Neural progenitor cell (in vitro differentiated cells): Measurements from ENCODE around the gene RALB. TPM values are rescaled to one million over a fixed set of nuclear protein-coding genes. Genes with fewer than 3 reads are reported as not detected.
"Not testable (repeated sequence)": the region's sequence is repeated elsewhere in the genome, so short reads cannot be mapped to it uniquely, and the experiment has no call there.

Experiments
- DNase-seq: peaks from one replicate; pipeline ENCODE4 v3.0.0-alpha.2; 2016; ENCODE audit warnings: low spot score
- H2AFZ ChIP-seq: fragments of 200-600 bp; sonication (generic); replicated peaks from 2 replicates; pipeline ENCODE4 v1.6.1; 2016; ENCODE audit warnings: antibody characterized with exemption
- H3F3A ChIP-seq: fragments of 200-600 bp; sonication (generic); 2 replicates; pipeline ENCODE4 v1.6.1; 2016; ENCODE audit warnings: antibody characterized with exemption, low read depth
- H3K27ac ChIP-seq: fragments of 200-600 bp; sonication (generic); 2 replicates; pipeline ENCODE4 v1.5.1; 2016; ENCODE audit warnings: mild to moderate bottlenecking
- H3K27me3 ChIP-seq: fragments of 200-600 bp; sonication (generic); 2 replicates; pipeline ENCODE4 v1.6.1; 2016; ENCODE audit warnings: mild to moderate bottlenecking, moderate library complexity
- H3K36me3 ChIP-seq: fragments of 200-600 bp; sonication (generic); 2 replicates; pipeline ENCODE4 v1.5.1; 2016
- H3K4me1 ChIP-seq: fragments of 200-600 bp; sonication (generic); 2 replicates; pipeline ENCODE4 v1.6.1; 2016; ENCODE audit warnings: mixed run types
- H3K4me2 ChIP-seq: fragments of 200-600 bp; sonication (generic); 2 replicates; pipeline ENCODE4 v1.6.1; 2016
- H3K4me3 ChIP-seq: fragments of 200-600 bp; sonication (generic); 2 replicates; pipeline ENCODE4 v1.5.1; 2016
- H3K79me2 ChIP-seq: fragments of 200-600 bp; sonication (generic); 2 replicates; pipeline ENCODE4 v1.6.1; 2016; ENCODE audit warnings: low read depth
- H3K9ac ChIP-seq: fragments of 200-600 bp; sonication (generic); 2 replicates; pipeline ENCODE4 v1.6.1; 2016
- H3K9me3 ChIP-seq: fragments of 200-600 bp; sonication (generic); 2 replicates; pipeline ENCODE4 v1.5.1; 2016; ENCODE audit warnings: low read depth
- H4K20me1 ChIP-seq: fragments of 200-600 bp; sonication (generic); 2 replicates; pipeline ENCODE4 v1.6.1; 2016; ENCODE audit warnings: low read depth
- H3K27ac Mint-ChIP-seq: 3 replicates; pipeline ENCODE4 v1.8.0; 2021; ENCODE audit warnings: mixed read lengths
- H3K27me3 Mint-ChIP-seq: 2 replicates; pipeline ENCODE4 v1.8.0; 2022; ENCODE audit warnings: low read depth, mild to moderate bottlenecking, inconsistent platforms, moderate library complexity, mixed read lengths; ENCODE audit not compliant: insufficient read depth
- H3K36me3 Mint-ChIP-seq: 3 replicates; pipeline ENCODE4 v1.8.0; 2021; ENCODE audit warnings: mixed read lengths
- H3K4me1 Mint-ChIP-seq: 3 replicates; pipeline ENCODE4 v1.8.0; 2021; ENCODE audit warnings: mixed read lengths
- H3K4me3 Mint-ChIP-seq: 3 replicates; pipeline ENCODE4 v1.8.0; 2021; ENCODE audit warnings: mild to moderate bottlenecking, moderate library complexity, mixed read lengths
- H3K9me3 Mint-ChIP-seq: 3 replicates; pipeline ENCODE4 v1.8.0; 2020; ENCODE audit warnings: mixed read lengths
- EZH2 ChIP-seq: fragments of 200-600 bp; sonication (generic); IDR thresholded peaks from 2 replicates; pipeline ENCODE4 v1.6.1; 2017; ENCODE audit warnings: antibody characterized with exemption, mild to moderate bottlenecking, moderate library complexity
- EZH2phosphoT487 ChIP-seq: fragments of 200-600 bp; sonication (generic); IDR thresholded peaks from 2 replicates; pipeline ENCODE4 v1.6.1; 2017; ENCODE audit warnings: antibody characterized with exemption
- total RNA-seq: library from RNA; depleted of rRNA; stranded (reverse); fragments of >200 nt; gene quantifications from 2 replicates; pipeline ENCODE4 v1.2.3, GENCODE V29; 2015; ENCODE audit warnings: low replicate concordance
- TF ChIP-seq, protein P1 (sequence below): fragments of 200-600 bp; sonication (generic); IDR thresholded peaks from 2 replicates; pipeline ENCODE4 v1.5.1; 2017; ENCODE audit warnings: antibody characterized with exemption, mild to moderate bottlenecking

The RALB gene
- total RNA-seq, 1 donor from 2014 or later, result 79.8 TPM

DNA sequence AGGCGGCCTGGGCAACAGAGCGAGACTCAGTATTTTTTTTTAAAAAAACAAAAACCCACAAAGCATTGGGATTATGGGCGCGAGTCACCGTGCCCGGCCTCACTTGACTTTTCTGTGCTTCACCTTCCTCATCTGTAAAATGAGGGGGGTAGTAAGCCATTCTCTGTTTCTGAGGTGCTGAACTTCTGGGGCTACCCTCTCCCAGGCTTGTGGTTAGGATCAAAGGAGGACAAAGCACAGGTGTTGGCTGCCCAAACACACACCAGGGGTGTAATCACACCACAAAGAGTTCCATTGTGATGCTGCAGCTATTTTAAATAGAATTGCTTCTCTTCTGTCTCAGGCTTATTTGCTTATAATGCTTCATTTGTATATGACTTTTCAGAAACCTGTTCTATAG lies 57.5 kb downstream of the RALB start:
- Histone ChIP-seq H3K9ac (no peak overlapping the region), H2AFZ (no peak overlapping the region), H3K27ac (no peak overlapping the region), H3K79me2 (no peaks in the 10 kb centered on the region), H3K36me3 (no peaks in the 10 kb centered on the region), H3K4me3 (no peak overlapping the region), H3K4me1 (peaks cover 4% of the 10 kb centered on the region), H3F3A (peaks cover 3% of the 10 kb centered on the region), H3K27me3 (peaks cover 35% of the 10 kb centered on the region), H3K4me2 (no peak overlapping the region), H4K20me1 (no peaks in the 10 kb centered on the region), H3K9me3 (no peaks in the 10 kb centered on the region)
- peaks cover 12% of the 10 kb centered on the region for H3K27me3 Mint-ChIP-seq
- H3K4me3 Mint-ChIP-seq, result no peak overlapping the region
- no peaks in the 10 kb centered on the region for H3K9me3 Mint-ChIP-seq
- TF ChIP-seq EZH2phosphoT487 (no peak), EZH2 (no peak)
- TF ChIP-seq, protein P1, sequence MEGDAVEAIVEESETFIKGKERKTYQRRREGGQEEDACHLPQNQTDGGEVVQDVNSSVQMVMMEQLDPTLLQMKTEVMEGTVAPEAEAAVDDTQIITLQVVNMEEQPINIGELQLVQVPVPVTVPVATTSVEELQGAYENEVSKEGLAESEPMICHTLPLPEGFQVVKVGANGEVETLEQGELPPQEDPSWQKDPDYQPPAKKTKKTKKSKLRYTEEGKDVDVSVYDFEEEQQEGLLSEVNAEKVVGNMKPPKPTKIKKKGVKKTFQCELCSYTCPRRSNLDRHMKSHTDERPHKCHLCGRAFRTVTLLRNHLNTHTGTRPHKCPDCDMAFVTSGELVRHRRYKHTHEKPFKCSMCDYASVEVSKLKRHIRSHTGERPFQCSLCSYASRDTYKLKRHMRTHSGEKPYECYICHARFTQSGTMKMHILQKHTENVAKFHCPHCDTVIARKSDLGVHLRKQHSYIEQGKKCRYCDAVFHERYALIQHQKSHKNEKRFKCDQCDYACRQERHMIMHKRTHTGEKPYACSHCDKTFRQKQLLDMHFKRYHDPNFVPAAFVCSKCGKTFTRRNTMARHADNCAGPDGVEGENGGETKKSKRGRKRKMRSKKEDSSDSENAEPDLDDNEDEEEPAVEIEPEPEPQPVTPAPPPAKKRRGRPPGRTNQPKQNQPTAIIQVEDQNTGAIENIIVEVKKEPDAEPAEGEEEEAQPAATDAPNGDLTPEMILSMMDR, result no peak
- DNase-seq, result no peak
- no peak overlapping the region for H3K27ac Mint-ChIP-seq
- peaks cover 23% of the 10 kb centered on the region for H3K4me1 Mint-ChIP-seq
- peaks cover 3% of the 10 kb centered on the region for H3K36me3 Mint-ChIP-seq

DNA sequence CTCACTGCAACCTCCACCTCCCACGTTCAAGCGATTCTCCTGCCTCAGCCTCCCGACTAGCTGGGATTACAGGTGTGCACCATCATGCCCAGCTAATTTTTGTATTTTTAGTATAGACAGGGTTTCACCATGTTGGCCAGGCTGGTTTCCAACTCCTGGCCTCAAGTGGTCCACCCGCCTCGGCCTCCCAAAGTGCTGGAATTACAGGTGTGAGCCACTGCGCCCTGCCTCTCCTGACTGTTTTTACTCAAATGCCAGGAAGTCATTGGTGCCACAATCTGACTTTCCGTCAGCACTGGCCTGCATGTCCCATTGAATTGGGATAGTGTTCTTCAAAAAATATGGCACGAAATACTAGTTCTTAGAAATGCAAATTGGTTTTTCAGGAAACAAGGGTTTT lies 58.2 kb downstream of the RALB start:
- H2AFZ ChIP-seq, H3K9me3 ChIP-seq, H3K79me2 ChIP-seq, H3K27ac Mint-ChIP-seq, H3K9me3 Mint-ChIP-seq, H3K4me3 Mint-ChIP-seq, H3K4me3 ChIP-seq, H3F3A ChIP-seq, H3K4me2 ChIP-seq, H3K36me3 Mint-ChIP-seq, H3K27ac ChIP-seq, H4K20me1 ChIP-seq, H3K36me3 ChIP-seq, H3K9ac ChIP-seq, DNase-seq, H3K4me1 ChIP-seq: not testable (repeated sequence)
- peaks cover 12% of the 10 kb centered on the region for H3K27me3 Mint-ChIP-seq
- peaks cover 41% of the 10 kb centered on the region for H3K27me3 ChIP-seq
- H3K4me1 Mint-ChIP-seq, result peaks cover 26% of the 10 kb centered on the region

DNA sequence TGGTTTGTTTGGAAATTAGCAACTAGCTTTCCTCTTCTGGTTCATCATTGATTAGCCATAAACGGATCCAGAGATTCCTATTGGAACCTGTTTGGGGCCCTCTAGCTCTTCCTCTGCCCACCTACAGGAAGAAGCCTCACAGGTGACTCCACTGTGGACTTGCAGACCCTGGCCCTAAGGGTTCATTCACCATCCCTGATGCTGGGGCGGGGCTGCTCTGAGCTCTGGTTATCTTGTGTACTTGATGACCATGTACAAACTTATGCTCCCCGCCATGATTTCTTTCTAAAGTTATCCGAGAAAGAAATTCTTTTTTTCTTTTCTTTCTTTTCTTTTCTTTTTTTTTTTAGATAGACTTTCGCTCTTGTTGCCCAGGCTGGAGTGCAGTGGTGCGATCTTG lies 59.4 kb downstream of the RALB start:
- no peak overlapping the region for H3K4me2 ChIP-seq
- no peak for TF ChIP-seq EZH2phosphoT487
- TF ChIP-seq, protein P1, result no peak
- no peak for TF ChIP-seq EZH2
- Mint-ChIP-seq H3K4me3 (no peak overlapping the region), H3K27me3 (peaks cover 12% of the 10 kb centered on the region), H3K4me1 (peaks cover 26% of the 10 kb centered on the region), H3K9me3 (no peaks in the 10 kb centered on the region), H3K36me3 (no peaks in the 10 kb centered on the region), H3K27ac (no peak overlapping the region)
- DNase-seq, result no peak
- no peaks in the 10 kb centered on the region for H4K20me1 ChIP-seq
- H3K79me2 ChIP-seq, result no peaks in the 10 kb centered on the region
- H3K9me3 ChIP-seq, result no peaks in the 10 kb centered on the region
- H3K4me3 ChIP-seq, result no peak overlapping the region
- H3K9ac ChIP-seq, result no peak overlapping the region
- peaks cover 4% of the 10 kb centered on the region for H3K4me1 ChIP-seq
- peaks cover 3% of the 10 kb centered on the region for H3F3A ChIP-seq
- H2AFZ ChIP-seq, result no peak overlapping the region
- H3K27me3 ChIP-seq, result peaks cover 43% of the 10 kb centered on the region
- no peak overlapping the region for H3K27ac ChIP-seq
- no peaks in the 10 kb centered on the region for H3K36me3 ChIP-seq

GRCh38 chr2:120312860-120313694 lies 60.4 kb downstream of the RALB start:
- no peak overlapping the region for H3K27ac ChIP-seq
- peak overlapping the region; percentile 73 for H3K4me3 Mint-ChIP-seq

More at GRCh38 chr2:120312860-120313694, 60.4 kb downstream of the RALB start:
- H4K20me1 ChIP-seq, result no peaks in the 10 kb centered on the region
- no peak overlapping the region for H3K9ac ChIP-seq
- peaks cover 26% of the 10 kb centered on the region for H3K4me1 Mint-ChIP-seq
- H3K27me3 ChIP-seq, result peaks cover 43% of the 10 kb centered on the region
- no peaks in the 10 kb centered on the region for H3K36me3 ChIP-seq
- no peaks in the 10 kb centered on the region for H3K9me3 Mint-ChIP-seq
- DNase-seq, result peak; percentile 84
- H3K36me3 Mint-ChIP-seq, result no peaks in the 10 kb centered on the region
- TF ChIP-seq, protein P1, result peak; percentile 96
- TF ChIP-seq EZH2 (peak; percentile 66), EZH2phosphoT487 (no peak)
- H3K27ac Mint-ChIP-seq, result no peak overlapping the region
- H3K4me3 ChIP-seq, result peak overlapping the region; percentile 33
- H2AFZ ChIP-seq, result peak overlapping the region; percentile 43
- peaks cover 12% of the 10 kb centered on the region for H3K27me3 Mint-ChIP-seq
- peaks cover 3% of the 10 kb centered on the region for H3F3A ChIP-seq
- H3K4me2 ChIP-seq, result peak overlapping the region; percentile 64
- no peaks in the 10 kb centered on the region for H3K79me2 ChIP-seq
- H3K9me3 ChIP-seq, result no peaks in the 10 kb centered on the region
- peaks cover 4% of the 10 kb centered on the region for H3K4me1 ChIP-seq
